Activated naive CD8-positive, alpha-beta T cell treated with anti-CD3 and anti-CD28 coated beads, Interleukin-2, amount 50 U/mL, for 16 hours (primary cell): ENCODE measurements around the gene SRC.

Experiments used
- DNase-seq: peaks from one replicate; pipeline ENCODE4 v3.0.0-alpha.2; 2020; ENCODE audit warnings: low read depth, low spot score

Gene SRC

DNA sequence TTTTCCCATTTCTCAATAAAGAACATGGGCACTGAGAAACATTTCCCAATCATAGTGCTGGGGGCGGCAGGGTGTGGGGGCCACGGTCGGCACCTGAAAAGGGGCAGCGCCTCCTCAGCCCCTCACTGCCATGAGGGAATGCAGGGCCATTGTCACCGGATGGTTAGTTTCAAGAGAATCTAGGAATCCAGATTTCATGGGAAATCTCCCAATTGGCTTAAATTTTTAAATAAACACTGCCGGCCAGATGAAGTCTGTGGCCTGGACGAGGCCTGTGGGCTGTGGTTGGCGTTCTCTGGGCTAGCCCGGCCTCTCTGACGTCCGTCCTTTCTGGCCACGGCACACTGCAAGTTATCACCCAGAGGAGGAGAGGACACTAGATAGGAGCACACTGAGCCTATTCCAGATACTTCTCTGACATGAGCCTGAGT lies 30.9 kb upstream of the SRC start:
- no peak for DNase-seq

GRCh38 chr20:37315452-37316110 lies 30.4 kb upstream of the SRC start:
- DNase-seq: no peak

GRCh38 chr20:37316116-37316774 lies 29.7 kb upstream of the SRC start:
- no peak for DNase-seq

DNA sequence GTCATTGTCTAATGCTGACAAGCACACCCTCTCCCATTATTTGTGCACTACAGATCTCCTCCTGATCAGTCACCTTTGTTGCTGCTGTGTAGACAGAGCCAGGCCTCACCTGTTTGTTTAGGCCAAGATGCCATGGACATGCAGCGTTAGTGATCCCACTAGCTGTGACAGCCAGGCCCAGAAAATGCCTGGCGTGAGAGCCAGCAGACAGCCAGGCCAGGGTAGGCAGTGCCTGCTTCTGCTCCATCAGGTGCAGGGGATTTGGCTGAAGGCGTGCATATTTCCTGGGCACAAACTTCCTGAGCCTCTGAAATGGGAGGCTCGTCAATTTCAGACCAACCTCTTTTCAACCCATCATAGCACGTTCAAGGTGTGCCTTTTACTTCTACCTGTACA lies 29.2 kb upstream of the SRC start:
- DNase-seq: no peak

DNA sequence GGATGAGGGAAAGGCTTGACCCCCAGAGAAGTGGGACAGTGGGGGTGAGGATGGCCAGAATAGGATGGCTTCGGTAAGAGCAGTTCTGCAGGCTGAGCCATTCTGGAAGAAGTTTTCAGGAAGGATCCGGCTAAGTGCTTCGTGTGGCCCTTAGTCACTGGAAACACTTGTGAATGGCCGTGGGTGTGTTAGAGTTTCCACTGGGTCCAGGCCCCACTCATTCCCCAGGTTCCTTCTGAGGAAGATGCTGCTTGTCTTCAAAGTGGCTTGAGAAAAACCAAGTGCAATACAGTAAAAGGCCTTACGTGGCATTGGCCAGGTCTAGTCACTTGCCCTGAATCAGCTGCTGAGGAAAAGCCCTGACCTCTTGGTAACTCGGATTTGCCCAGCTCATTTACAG lies 28.6 kb upstream of the SRC start:
- no peak for DNase-seq

GRCh38 chr20:37317994-37318640 lies 27.8 kb upstream of the SRC start:
- no peak for DNase-seq

- no peak for DNase-seq
These were observed 26.7 kb upstream of the SRC start for GRCh38 chr20:37319151-37319671.

DNA sequence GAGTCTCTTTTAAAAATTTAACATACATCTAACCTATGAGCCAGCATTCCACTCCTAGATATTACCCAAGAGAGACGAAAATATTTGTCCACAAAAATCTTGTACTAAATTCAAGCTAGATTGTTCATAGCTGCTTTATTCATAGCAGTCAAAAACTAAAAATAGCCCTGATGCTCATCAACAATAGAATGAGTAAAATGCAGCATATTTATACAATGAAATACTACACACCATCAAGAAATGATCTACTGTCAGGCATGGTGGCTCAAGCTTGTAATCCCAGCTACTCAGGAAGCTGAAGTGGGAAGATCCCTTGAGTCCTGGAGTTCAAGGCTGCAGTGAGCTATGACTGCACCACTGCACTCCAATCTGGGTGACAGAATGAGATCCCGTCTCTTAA lies 22.0 kb upstream of the SRC start:
- DNase-seq: no peak

DNA sequence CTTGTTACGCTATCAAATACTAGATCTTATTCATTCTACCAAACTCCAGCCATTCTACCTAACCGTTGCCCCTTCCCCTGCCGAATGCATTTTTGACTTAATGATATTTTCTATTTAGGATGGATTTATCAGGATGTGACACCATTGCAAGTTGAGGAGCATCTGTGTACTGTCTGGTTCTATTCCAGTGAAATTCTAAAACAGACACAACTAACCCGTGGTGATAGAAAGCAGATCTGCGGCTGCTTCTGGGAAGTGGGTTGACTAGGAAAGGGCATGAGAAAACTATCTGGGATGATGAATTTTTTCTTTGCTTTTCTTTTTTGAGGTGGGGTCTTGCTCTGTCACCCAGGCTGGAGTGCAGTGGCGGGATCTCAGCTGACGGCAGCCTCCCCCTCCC lies 20.7 kb upstream of the SRC start:
- DNase-seq: no peak

GRCh38 chr20:37326666-37327065 lies 19.3 kb upstream of the SRC start:
- no peak for DNase-seq

DNA sequence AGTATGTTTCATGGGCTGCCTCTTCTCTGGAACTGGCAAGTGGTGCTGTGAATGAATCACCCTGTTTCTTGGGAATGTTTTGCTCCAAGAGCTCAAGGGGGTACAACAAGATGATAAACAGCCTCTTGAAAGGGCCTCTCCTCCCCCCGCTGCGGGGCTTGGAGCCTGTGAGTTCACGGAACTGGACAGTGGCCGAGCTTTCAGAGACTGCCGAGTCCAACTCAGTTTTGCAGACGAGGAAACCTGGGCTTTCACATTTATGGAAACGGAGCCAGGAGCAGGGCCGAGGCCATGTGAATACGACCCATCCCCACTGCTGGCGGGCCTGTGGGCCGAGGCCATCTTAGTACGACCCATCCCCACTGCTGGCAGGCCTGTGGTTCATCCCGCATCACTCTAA lies 18.2 kb upstream of the SRC start:
- DNase-seq: no peak

GRCh38 chr20:37328149-37328945 lies 17.6 kb upstream of the SRC start:
- DNase-seq: no peak

- DNase-seq: no peak
These were observed 16.3 kb upstream of the SRC start for GRCh38 chr20:37329481-37330165.

DNA sequence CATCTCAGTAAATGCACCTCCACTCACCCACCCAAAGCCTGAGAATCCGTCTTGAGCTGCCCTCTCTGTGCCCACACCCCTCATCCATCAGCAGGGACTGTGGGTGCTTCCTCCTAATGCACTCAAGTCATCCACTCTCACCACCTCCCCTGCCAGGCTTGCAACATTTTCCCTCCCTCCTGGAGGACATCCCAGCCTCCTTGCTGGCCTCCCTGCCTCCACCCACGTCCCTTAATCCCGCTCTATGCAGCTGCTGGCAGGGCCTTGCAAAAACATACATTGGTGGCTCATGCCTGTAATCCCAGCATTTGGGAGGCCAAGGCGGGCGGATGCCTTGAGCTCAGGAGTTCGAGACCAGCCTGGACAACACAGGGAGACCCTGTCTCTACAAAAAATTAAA lies 15.6 kb upstream of the SRC start:
- no peak for DNase-seq

DNA sequence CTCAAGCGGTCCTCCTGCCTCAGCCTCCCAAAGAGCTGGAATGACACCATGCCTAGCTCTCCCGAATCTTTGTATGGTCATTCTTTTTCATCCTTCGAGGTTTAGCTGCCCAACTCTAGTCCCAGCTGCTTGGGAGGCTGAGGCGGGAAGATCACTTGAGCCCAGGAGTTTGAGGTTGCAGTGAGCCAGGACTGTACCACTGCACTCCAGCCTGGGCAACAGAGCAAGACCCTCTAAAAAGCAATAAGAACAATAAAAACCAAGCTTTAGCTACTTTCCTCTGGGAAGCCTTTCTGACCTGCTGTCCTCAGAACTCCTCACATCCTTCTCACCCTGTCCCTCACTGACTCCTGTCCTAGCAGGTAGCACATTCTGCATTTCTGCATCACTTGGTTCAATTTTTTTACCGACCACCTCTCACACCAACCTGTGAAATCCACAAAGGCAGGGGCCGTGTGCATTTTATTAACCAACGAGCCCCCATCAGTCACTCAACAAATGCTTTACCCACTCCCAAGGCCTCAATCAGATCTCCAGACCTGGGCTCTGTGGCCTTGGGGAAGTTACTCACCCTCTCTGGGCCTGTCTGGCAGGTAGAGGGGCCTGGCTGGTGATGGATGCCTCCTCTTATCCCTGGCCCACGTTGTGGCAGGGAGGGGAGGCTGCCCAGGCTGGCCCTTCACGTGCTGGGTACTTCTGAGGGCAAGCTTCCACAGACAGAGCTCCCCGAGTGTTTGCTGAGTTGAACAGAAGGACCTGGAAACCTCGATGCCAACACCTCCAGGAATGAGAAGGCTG lies 14.7 kb upstream of the SRC start:
- DNase-seq: no peak

DNA sequence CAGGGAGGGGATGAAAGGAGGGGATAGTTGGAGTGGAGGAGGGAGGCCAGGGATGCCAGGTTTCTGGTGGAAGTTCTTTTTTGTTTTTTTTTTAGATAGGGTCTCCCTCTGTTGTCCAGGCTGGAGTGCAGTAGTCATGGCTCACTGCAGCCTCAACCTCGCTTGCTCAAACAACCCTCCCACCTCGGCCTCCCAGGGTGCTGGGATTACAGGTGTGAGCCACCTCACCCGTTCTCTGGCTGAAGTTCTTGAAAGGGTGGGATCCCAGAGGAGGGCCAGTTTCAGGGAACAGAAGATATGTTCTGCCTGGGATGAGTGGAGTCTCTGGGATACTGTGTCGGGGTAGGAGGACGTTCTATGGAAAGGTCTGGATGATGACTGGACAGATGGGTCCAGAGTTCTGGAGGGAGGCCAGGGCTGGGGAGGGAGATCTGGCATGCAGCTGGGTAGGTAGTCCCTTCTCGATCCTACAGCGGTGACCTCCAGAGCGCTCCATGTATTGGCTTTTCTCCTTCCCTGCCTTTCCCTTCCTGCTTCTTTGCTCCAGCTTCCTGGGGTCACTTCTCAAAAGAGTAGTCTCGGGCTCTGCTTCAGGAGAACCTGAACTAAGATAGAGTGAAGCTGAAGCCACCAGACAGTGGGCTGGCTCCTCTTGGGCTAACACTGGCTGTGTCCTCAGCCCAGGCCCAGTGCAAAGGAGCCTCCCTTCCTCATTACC lies 12.7 kb upstream of the SRC start:
- no peak for DNase-seq

GRCh38 chr20:37333848-37334318 lies 12.1 kb upstream of the SRC start:
- no peak for DNase-seq

- no peak for DNase-seq
These were observed 11.5 kb upstream of the SRC start for GRCh38 chr20:37334450-37334849.

GRCh38 chr20:37335642-37336368 lies 10.1 kb upstream of the SRC start:
- DNase-seq: no peak
